Brain microvascular endothelial cell (primary cell): ENCODE measurements around the gene TMA7.
"Not testable (repeated sequence)": the region's sequence is repeated elsewhere in the genome, so short reads cannot be mapped to it uniquely, and the experiment has no call there.

ENCODE experiments used
- DNase-seq: peaks from one replicate; pipeline ENCODE4 v3.0.0-alpha.2; 2020
- H3K27ac ChIP-seq: fragments of 250-450 bp; sonication (Bioruptor Pico); 2 replicates; pipeline ENCODE4 v1.5.1; 2020; ENCODE audit warnings: mild to moderate bottlenecking, moderate library complexity
- H3K27me3 ChIP-seq: fragments of 250-450 bp; sonication (Bioruptor Pico); replicated peaks from 2 replicates; pipeline ENCODE4 v1.5.1; 2020; ENCODE audit warnings: mild to moderate bottlenecking
- H3K36me3 ChIP-seq: fragments of 250-450 bp; sonication (Bioruptor Pico); replicated peaks from 2 replicates; pipeline ENCODE4 v1.5.1; 2020; ENCODE audit warnings: mild to moderate bottlenecking
- H3K4me3 ChIP-seq: 2 replicates; pipeline ENCODE4 v1.5.1; 2011; ENCODE audit warnings: low read depth, mild to moderate bottlenecking, control low read depth, low read length, moderate library complexity
- in situ Hi-C: cut with HindIII; loops from 2 replicates; pipeline ENCODE4 v1.10.0; 2017; ENCODE audit warnings: low sequenced_read_pairs, low pct_ligation_motif_present
- TF ChIP-seq, protein P1 (sequence below): IDR thresholded peaks from 2 replicates; pipeline ENCODE4 v1.5.1; 2011; ENCODE audit warnings: low read depth, mild to moderate bottlenecking, moderate library complexity, low read length, control low read depth, inconsistent platforms; ENCODE audit errors: missing control alignments

Gene TMA7

DNA sequence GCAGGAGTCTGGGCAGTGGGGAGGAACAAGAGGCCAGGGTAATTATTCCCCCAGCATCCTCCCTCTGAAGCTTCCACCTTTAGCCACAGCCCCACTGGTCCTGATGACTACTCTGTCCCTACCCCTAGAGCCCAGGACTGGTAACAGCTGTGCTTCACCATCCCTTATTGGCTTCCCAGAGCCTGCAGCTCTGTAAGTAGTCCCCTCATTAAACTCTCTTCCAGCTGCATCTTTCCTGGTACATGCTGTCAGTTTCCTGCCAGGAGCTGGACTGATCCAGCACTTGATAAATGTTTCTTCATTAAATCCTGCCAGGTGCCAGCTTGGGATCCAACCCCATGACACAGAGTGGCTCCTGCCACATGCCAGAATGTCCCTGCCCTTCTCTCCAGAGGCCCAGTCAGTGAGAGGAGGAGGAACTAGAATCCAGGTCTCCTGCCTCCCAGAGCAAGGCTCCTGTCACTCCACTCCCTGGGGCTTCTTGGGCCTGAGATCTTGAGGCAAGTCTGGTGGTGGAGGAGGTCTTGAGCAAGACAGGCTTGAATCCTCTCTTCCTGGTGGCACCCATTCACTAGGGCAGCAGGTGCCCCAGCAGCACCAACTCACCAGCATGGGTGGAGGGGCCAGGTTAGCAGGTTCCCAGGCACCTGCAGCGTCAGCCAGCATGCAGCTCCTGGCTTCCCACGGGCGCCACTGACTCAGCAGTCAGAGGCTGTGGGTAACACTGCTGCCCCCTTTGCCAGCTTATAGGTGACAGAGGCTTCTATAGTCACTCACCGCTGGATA, 40.5 kb upstream of the TMA7 start:
- TF ChIP-seq, protein P1, sequence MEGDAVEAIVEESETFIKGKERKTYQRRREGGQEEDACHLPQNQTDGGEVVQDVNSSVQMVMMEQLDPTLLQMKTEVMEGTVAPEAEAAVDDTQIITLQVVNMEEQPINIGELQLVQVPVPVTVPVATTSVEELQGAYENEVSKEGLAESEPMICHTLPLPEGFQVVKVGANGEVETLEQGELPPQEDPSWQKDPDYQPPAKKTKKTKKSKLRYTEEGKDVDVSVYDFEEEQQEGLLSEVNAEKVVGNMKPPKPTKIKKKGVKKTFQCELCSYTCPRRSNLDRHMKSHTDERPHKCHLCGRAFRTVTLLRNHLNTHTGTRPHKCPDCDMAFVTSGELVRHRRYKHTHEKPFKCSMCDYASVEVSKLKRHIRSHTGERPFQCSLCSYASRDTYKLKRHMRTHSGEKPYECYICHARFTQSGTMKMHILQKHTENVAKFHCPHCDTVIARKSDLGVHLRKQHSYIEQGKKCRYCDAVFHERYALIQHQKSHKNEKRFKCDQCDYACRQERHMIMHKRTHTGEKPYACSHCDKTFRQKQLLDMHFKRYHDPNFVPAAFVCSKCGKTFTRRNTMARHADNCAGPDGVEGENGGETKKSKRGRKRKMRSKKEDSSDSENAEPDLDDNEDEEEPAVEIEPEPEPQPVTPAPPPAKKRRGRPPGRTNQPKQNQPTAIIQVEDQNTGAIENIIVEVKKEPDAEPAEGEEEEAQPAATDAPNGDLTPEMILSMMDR: no peak
- no peak overlapping the region for H3K4me3 ChIP-seq
- H3K27me3 ChIP-seq: no peaks in the 10 kb centered on the region
- H3K27ac ChIP-seq: no peak overlapping the region
- in situ Hi-C loops: no loop called here
- no peak for DNase-seq
- H3K36me3 ChIP-seq: no peaks in the 10 kb centered on the region

DNA sequence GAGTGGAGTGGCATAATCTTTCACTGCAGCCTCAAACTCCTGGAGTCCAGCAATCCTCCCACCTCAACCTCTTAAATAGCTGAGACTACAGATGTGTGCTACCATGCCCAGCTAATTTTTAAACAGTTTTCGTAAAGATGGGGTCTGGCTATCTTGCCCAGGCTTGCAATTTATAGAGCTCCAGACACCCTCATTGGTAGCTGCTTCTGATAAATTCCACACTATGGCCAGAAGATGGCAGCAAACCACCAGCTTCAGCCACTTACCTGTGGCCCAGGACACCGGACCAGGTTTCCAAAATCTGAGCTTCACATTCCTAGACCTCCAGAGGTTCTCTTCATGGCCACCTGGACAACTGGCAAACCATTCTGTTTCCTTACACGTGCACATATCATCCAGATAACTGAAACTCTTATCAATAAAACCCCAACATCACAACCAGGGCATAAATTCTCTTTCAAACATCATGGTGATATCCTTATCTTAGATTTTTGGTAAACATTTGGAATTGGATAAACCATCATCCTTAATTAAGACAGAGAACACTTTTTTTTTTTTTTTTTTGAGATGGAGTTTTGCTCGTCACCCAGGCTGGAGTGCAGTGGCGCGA, 39.1 kb upstream of the TMA7 start:
- H3K27ac ChIP-seq: no peak overlapping the region
- peak; percentile 22 for DNase-seq
- in situ Hi-C loops: no loop called here

DNA sequence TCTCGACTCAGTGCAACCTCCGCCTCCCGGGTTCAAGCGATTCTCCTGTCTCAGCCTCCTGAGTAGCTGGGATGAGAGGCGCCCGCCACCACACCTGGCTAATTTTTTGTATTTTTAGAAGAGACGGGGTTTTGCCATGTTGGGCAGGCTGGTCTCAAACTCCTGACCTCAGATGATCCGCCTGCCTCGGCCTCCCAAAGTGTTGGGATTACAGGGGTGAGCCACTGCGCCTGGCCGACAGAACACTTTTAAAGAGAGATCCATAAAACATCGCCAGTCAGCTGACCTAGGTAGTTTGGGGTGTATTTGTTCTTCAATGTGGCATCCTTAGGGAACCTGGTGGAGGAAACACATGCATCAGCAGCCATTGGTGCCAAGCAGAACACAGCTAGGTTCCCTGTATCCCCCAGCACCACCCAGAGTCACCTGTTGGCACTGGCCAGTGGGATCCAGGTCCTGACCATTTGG, 38.6 kb upstream of the TMA7 start:
- H3K27me3 ChIP-seq, DNase-seq, H3K27ac ChIP-seq, H3K4me3 ChIP-seq, H3K36me3 ChIP-seq, in situ Hi-C loops: not testable (repeated sequence)

More for the DNA sequence above, 39.1 kb upstream of the TMA7 start:
- Histone ChIP-seq H3K36me3 (no peaks in the 10 kb centered on the region), H3K27me3 (no peaks in the 10 kb centered on the region), H3K4me3 (no peak overlapping the region)
- TF ChIP-seq, protein P1: peak; percentile 82

DNA sequence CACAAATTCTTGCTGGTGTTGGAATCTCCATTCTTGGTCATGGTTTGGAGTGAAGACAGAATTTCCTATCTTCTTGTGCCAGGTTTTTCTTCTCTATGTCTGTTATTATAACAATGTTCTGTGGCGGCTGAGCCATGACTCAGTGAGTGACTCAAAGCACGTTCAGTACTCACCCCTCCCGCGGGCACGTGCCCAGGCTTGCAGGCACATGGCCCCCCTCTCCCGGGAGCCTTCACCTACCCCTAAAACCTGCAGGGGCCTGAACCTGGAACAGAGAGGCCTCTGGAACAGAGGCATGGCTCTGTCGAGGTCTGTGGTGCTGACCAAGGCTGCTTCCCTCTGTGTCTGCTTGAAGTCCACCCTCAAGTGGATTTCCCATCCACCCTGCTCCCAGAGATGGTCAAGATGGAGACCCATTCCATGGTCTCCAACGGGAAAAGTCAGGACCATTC, 37.8 kb upstream of the TMA7 start:
- H3K4me3 ChIP-seq: no peak overlapping the region
- H3K27me3 ChIP-seq: no peaks in the 10 kb centered on the region
- H3K27ac ChIP-seq: no peak overlapping the region
- in situ Hi-C loops: no loop called here
- H3K36me3 ChIP-seq: no peaks in the 10 kb centered on the region
- TF ChIP-seq, protein P1: no peak
- DNase-seq: peak; percentile 89

DNA sequence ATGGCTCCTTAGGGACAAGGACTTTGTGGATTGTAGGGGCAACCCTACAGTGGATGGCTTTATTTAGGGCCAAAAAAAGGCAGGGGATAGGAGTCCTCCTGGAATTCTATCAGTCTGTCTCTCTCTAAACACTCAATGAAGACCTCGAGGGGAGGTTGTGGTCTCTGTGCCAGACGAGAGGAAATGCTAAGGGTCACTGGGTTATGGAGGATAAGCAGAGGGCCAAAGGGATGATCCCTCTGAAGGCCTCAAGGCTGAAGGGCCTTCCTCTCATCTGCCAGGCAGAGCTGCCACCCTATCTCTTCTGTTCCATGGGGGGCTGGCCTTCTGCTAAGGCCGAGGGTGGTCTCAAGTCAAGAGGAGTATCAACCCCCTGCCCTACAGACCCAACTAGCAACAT, 37.1 kb upstream of the TMA7 start:
- no peaks in the 10 kb centered on the region for H3K27me3 ChIP-seq
- no peaks in the 10 kb centered on the region for H3K36me3 ChIP-seq
- H3K4me3 ChIP-seq: no peak overlapping the region
- TF ChIP-seq, protein P1: no peak
- H3K27ac ChIP-seq: no peak overlapping the region
- DNase-seq: no peak
- in situ Hi-C loops: no loop called here
